Femur (tissue), 1 donor: ENCODE data around the gene ATP2A2.
"Not testable (repeated sequence)": the region's sequence is repeated elsewhere in the genome, so short reads cannot be mapped to it uniquely, and the experiment has no call there.

Experiments used
- DNase-seq: peaks from one replicate; pipeline ENCODE4 v3.0.0-alpha.2; 2017

Gene ATP2A2

GRCh38 chr12:110301065-110301806, 20.2 kb downstream of the ATP2A2 start:
- no peak for DNase-seq

GRCh38 chr12:110304061-110304551, 23.1 kb downstream of the ATP2A2 start:
- DNase-seq: no peak

- no peak for DNase-seq
Observed at GRCh38 chr12:110307372-110307771, 26.3 kb downstream of the ATP2A2 start.

GRCh38 chr12:110310763-110311162, 29.7 kb downstream of the ATP2A2 start:
- DNase-seq: no peak

- DNase-seq: no peak
Observed at GRCh38 chr12:110311903-110312302, 30.9 kb downstream of the ATP2A2 start.

- no peak for DNase-seq
Observed at GRCh38 chr12:110312581-110313360, 31.7 kb downstream of the ATP2A2 start.

- no peak for DNase-seq
Observed at GRCh38 chr12:110314308-110314707, 33.3 kb downstream of the ATP2A2 start.

- DNase-seq: no peak
Observed at GRCh38 chr12:110316861-110317260, 35.8 kb downstream of the ATP2A2 start.

- no peak for DNase-seq
Observed at GRCh38 chr12:110317911-110318310, 36.9 kb downstream of the ATP2A2 start.

- no peak for DNase-seq
Observed at GRCh38 chr12:110320550-110320949, 39.5 kb downstream of the ATP2A2 start.

GRCh38 chr12:110329710-110330109, 48.7 kb downstream of the ATP2A2 start:
- DNase-seq: no peak

GRCh38 chr12:110330124-110330523, 49.1 kb downstream of the ATP2A2 start:
- DNase-seq: no peak

GRCh38 chr12:110330544-110330943, 49.5 kb downstream of the ATP2A2 start:
- no peak for DNase-seq

GRCh38 chr12:110333201-110333600, 52.2 kb downstream of the ATP2A2 start:
- DNase-seq: no peak

- no peak for DNase-seq
Observed at GRCh38 chr12:110335481-110336045, 54.5 kb downstream of the ATP2A2 start.

GRCh38 chr12:110337912-110338710, 57.1 kb downstream of the ATP2A2 start:
- DNase-seq: no peak

- DNase-seq: no peak
Observed at GRCh38 chr12:110338754-110339153, 57.7 kb downstream of the ATP2A2 start.

- no peak for DNase-seq
Observed at GRCh38 chr12:110339184-110339952, 58.3 kb downstream of the ATP2A2 start.

- DNase-seq: not testable (repeated sequence)
Observed at GRCh38 chr12:110340261-110340660, 59.2 kb downstream of the ATP2A2 start.

GRCh38 chr12:110340706-110341105, 59.7 kb downstream of the ATP2A2 start:
- DNase-seq: no peak

- DNase-seq: no peak
Observed at GRCh38 chr12:110342157-110342556, 61.1 kb downstream of the ATP2A2 start.

GRCh38 chr12:110343114-110343513, 62.1 kb downstream of the ATP2A2 start:
- DNase-seq: no peak
